SK-N-SH treated with all-trans-retinoic acid at 6 μM for 48 hours (cell line): Measurements from ENCODE around the gene DLG5.
A peak's percentile ranks its signal among the peaks of the same experiment; 100 is the strongest.

ENCODE experiments used
- ATAC-seq: fragments of 200-7000 bp; cut with Tn5 transposase; 3 replicates; pipeline ENCODE4 v1.9.1; 2020; ENCODE audit warnings: mild to moderate bottlenecking, moderate library complexity
- ARNTL ChIP-seq: fragments of 450-650 bp; formaldehyde crosslinking; IDR thresholded peaks from 2 replicates; pipeline ENCODE4 v1.5.0; 2020; ENCODE audit warnings: low read depth, mild to moderate bottlenecking, moderate library complexity, borderline replicate concordance
- BACH2 ChIP-seq: fragments of 250-450 bp; sonication (Bioruptor Pico); IDR thresholded peaks from 2 replicates; pipeline ENCODE4 v1.9.0; 2021; ENCODE audit warnings: mild to moderate bottlenecking, borderline replicate concordance
- CSDC2 ChIP-seq: fragments of 250-450 bp; sonication (Bioruptor Pico); IDR thresholded peaks from 2 replicates; pipeline ENCODE4 v1.5.0; 2020; ENCODE audit warnings: mild to moderate bottlenecking, moderate library complexity
- ESRRG ChIP-seq: fragments of 250-450 bp; sonication (Bioruptor Pico); IDR thresholded peaks from 2 replicates; pipeline ENCODE4 v1.6.1; 2021; ENCODE audit warnings: mild to moderate bottlenecking
- ISL1 ChIP-seq: fragments of 250-450 bp; sonication (Bioruptor Pico); IDR thresholded peaks from 2 replicates; pipeline ENCODE4 v2.1.2; 2022; ENCODE audit warnings: mild to moderate bottlenecking, moderate library complexity
- OSR1 ChIP-seq: fragments of 250-450 bp; sonication (Bioruptor Pico); IDR thresholded peaks from 2 replicates; pipeline ENCODE4 v1.8.0; 2022; ENCODE audit warnings: moderate library complexity, mild to moderate bottlenecking, inconsistent platforms
- PPARA ChIP-seq: fragments of 250-450 bp; sonication (Bioruptor Pico); IDR thresholded peaks from 2 replicates; pipeline ENCODE4 v1.5.0; 2020; ENCODE audit warnings: mild to moderate bottlenecking, borderline replicate concordance
- SNAI2 ChIP-seq: fragments of 250-450 bp; sonication (Bioruptor Pico); IDR thresholded peaks from 2 replicates; pipeline ENCODE4 v1.5.0; 2020; ENCODE audit warnings: mild to moderate bottlenecking, moderate library complexity
- TCF4 ChIP-seq: fragments of 250-450 bp; sonication (Bioruptor Pico); IDR thresholded peaks from 2 replicates; pipeline ENCODE4 v1.8.0; 2021; ENCODE audit warnings: mild to moderate bottlenecking, moderate library complexity, borderline replicate concordance
- TOX ChIP-seq: fragments of 250-450 bp; sonication (Bioruptor Pico); IDR thresholded peaks from 2 replicates; pipeline ENCODE4 v1.8.0; 2021; ENCODE audit warnings: mild to moderate bottlenecking, moderate library complexity, borderline replicate concordance
- ZC3H10 ChIP-seq: fragments of 250-450 bp; sonication (Bioruptor Pico); IDR thresholded peaks from 2 replicates; pipeline ENCODE4 v1.5.1; 2021; ENCODE audit warnings: mild to moderate bottlenecking, moderate library complexity
- ZFP3 ChIP-seq: fragments of 250-450 bp; sonication (Bioruptor Pico); IDR thresholded peaks from 2 replicates; pipeline ENCODE4 v1.5.0; 2020; ENCODE audit warnings: mild to moderate bottlenecking, moderate library complexity
- ZFP30 ChIP-seq: fragments of 450-650 bp; formaldehyde crosslinking; IDR thresholded peaks from 2 replicates; pipeline ENCODE4 v1.5.0; 2022; ENCODE audit warnings: mild to moderate bottlenecking, moderate library complexity
- ZNF565 ChIP-seq: fragments of 450-650 bp; formaldehyde crosslinking; conservative IDR thresholded peaks from 2 replicates; pipeline ENCODE4 v1.5.0; 2020; ENCODE audit warnings: low read depth, mild to moderate bottlenecking, moderate library complexity
- ZNF70 ChIP-seq: fragments of 450-650 bp; formaldehyde crosslinking; IDR thresholded peaks from 2 replicates; pipeline ENCODE4 v1.5.0; 2020; ENCODE audit warnings: mild to moderate bottlenecking, moderate library complexity
- ZNF8 ChIP-seq: fragments of 450-650 bp; formaldehyde crosslinking; IDR thresholded peaks from 2 replicates; pipeline ENCODE4 v1.5.0; 2020; ENCODE audit warnings: mild to moderate bottlenecking, moderate library complexity
- TF ChIP-seq, protein P1 (sequence below): fragments of 250-450 bp; sonication (Bioruptor Pico); IDR thresholded peaks from 2 replicates; pipeline ENCODE4 v1.5.1; 2020; ENCODE audit warnings: low read depth, mild to moderate bottlenecking, moderate library complexity
- TF ChIP-seq, protein P2 (sequence below): fragments of 250-450 bp; sonication (Bioruptor Pico); IDR thresholded peaks from 2 replicates; pipeline ENCODE4 v1.5.0; 2020; ENCODE audit warnings: mild to moderate bottlenecking, moderate library complexity
- TF ChIP-seq, protein P3 (sequence below): fragments of 250-450 bp; sonication (Bioruptor Pico); IDR thresholded peaks from 2 replicates; pipeline ENCODE4 v1.8.0; 2020; ENCODE audit warnings: mild to moderate bottlenecking, moderate library complexity, borderline replicate concordance

The DLG5 gene

DNA sequence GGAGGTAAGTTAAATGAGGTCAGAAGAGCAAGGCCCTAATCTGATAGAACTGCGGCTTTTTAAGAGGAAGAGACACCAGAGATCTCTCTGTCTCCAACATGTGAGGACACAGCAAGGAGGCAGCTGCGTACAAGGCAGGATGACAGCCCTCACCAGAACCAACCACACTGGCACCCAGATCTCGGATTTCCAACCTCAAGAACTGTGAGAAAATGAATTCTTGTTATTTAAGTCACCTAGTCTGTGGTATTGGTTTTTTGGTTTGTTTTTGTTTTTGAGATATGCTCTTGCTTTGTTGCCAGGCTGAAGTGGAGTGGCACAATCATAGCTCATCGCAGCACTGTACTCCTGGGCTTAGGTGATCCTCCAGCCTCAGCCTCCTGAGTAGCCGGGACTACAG, 127.2 kb downstream of the DLG5 start:
- no peak for ATAC-seq
- TF ChIP-seq SNAI2 (CRISPR knock-in tag) = no peak
- no peak for TF ChIP-seq ISL1 (CRISPR knock-in tag)
- TF ChIP-seq BACH2 = no peak
- TF ChIP-seq PPARA (CRISPR knock-in tag) = no peak
- no peak for TF ChIP-seq OSR1 (CRISPR knock-in tag)
- no peak for TF ChIP-seq ARNTL (CRISPR knock-in tag)
- no peak for TF ChIP-seq TOX (CRISPR knock-in tag)
- TF ChIP-seq, protein P1, sequence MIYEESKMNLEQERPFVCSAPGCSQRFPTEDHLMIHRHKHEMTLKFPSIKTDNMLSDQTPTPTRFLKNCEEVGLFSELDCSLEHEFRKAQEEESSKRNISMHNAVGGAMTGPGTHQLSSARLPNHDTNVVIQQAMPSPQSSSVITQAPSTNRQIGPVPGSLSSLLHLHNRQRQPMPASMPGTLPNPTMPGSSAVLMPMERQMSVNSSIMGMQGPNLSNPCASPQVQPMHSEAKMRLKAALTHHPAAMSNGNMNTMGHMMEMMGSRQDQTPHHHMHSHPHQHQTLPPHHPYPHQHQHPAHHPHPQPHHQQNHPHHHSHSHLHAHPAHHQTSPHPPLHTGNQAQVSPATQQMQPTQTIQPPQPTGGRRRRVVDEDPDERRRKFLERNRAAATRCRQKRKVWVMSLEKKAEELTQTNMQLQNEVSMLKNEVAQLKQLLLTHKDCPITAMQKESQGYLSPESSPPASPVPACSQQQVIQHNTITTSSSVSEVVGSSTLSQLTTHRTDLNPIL = no peak
- TF ChIP-seq ZFP3 (CRISPR knock-in tag) = no peak
- TF ChIP-seq, protein P2, sequence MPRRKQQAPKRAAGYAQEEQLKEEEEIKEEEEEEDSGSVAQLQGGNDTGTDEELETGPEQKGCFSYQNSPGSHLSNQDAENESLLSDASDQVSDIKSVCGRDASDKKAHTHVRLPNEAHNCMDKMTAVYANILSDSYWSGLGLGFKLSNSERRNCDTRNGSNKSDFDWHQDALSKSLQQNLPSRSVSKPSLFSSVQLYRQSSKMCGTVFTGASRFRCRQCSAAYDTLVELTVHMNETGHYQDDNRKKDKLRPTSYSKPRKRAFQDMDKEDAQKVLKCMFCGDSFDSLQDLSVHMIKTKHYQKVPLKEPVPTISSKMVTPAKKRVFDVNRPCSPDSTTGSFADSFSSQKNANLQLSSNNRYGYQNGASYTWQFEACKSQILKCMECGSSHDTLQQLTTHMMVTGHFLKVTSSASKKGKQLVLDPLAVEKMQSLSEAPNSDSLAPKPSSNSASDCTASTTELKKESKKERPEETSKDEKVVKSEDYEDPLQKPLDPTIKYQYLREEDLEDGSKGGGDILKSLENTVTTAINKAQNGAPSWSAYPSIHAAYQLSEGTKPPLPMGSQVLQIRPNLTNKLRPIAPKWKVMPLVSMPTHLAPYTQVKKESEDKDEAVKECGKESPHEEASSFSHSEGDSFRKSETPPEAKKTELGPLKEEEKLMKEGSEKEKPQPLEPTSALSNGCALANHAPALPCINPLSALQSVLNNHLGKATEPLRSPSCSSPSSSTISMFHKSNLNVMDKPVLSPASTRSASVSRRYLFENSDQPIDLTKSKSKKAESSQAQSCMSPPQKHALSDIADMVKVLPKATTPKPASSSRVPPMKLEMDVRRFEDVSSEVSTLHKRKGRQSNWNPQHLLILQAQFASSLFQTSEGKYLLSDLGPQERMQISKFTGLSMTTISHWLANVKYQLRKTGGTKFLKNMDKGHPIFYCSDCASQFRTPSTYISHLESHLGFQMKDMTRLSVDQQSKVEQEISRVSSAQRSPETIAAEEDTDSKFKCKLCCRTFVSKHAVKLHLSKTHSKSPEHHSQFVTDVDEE (CRISPR knock-in tag) = no peak
- TF ChIP-seq ZNF70 (CRISPR knock-in tag) = no peak
- TF ChIP-seq, all 23 proteins: peak for 0

DNA sequence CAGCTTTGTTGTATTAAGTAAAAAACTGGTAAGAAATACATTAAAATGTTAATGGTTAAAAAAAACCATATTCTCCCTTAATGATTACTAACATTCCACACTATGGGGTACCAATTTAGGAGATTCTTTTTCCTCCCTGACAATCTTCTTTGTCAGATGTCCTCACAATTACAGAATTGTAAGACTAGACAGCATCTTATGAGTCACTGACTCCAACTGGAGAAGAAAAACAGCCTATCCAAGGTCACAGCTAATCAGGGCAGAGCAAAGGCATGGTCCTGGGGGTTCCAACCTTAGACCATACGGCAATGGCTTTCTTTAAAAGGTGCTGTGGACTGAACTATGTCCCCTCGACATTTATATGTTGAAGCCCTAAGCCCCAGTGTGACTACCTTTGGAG, 127.6 kb downstream of the DLG5 start:
- TF ChIP-seq ZFP30 (CRISPR knock-in tag) = no peak
- TF ChIP-seq ISL1 (CRISPR knock-in tag) = no peak
- TF ChIP-seq, protein P1 = no peak
- TF ChIP-seq PPARA (CRISPR knock-in tag) = no peak
- no peak for TF ChIP-seq OSR1 (CRISPR knock-in tag)
- no peak for TF ChIP-seq ESRRG (CRISPR knock-in tag)
- TF ChIP-seq, protein P2 (CRISPR knock-in tag) = no peak
- no peak for TF ChIP-seq ZNF565 (CRISPR knock-in tag)
- ATAC-seq = peak; percentile 49; the same call in 1 of the 3 replicates

DNA sequence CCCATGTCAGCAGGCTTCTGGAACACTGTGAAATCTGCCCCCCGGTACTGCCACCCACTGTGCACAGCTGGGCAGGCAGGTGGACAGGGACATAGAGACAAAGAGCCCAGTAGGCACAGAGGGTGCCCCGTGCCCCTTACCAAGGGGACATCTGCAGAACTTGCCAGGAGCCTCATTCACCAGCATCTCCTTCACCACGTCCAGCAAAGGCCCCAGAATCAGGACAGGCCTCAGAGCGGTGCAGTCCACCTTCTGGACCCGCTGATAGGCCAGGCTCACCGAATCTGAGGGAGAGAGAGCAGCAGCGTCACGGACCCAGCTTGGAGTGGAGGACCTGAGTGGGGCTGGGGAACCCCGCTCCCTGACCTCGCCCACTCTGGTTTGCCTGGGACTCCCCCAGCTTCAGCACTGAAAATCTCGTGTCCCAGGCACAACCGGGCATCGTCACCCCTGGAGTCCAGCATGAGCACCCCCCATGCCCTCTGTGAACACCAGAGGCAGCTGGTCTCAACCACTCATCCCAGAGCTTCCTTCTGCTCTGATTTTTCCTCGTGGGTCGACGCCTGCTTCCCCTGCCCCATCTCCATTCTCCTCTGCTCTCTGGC, 130.1 kb downstream of the DLG5 start:
- TF ChIP-seq ZFP3 (CRISPR knock-in tag) (no peak), ARNTL (CRISPR knock-in tag) (no peak), PPARA (CRISPR knock-in tag) (no peak), ZNF8 (CRISPR knock-in tag) (no peak), ISL1 (CRISPR knock-in tag) (no peak), OSR1 (CRISPR knock-in tag) (no peak), ZC3H10 (CRISPR knock-in tag) (no peak), TCF4 (CRISPR knock-in tag) (no peak), BACH2 (no peak), ESRRG (CRISPR knock-in tag) (no peak), ZNF565 (CRISPR knock-in tag) (no peak), CSDC2 (CRISPR knock-in tag) (no peak)
- TF ChIP-seq, protein P3, sequence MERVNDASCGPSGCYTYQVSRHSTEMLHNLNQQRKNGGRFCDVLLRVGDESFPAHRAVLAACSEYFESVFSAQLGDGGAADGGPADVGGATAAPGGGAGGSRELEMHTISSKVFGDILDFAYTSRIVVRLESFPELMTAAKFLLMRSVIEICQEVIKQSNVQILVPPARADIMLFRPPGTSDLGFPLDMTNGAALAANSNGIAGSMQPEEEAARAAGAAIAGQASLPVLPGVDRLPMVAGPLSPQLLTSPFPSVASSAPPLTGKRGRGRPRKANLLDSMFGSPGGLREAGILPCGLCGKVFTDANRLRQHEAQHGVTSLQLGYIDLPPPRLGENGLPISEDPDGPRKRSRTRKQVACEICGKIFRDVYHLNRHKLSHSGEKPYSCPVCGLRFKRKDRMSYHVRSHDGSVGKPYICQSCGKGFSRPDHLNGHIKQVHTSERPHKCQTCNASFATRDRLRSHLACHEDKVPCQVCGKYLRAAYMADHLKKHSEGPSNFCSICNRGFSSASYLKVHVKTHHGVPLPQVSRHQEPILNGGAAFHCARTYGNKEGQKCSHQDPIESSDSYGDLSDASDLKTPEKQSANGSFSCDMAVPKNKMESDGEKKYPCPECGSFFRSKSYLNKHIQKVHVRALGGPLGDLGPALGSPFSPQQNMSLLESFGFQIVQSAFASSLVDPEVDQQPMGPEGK (CRISPR knock-in tag) = no peak
- TF ChIP-seq, protein P1 = no peak
- ATAC-seq = no peak
